HG02840 (cell line): Measurements from ENCODE around the gene KIF20B.
"Not testable (repeated sequence)": the region's sequence is repeated elsewhere in the genome, so short reads cannot be mapped to it uniquely, and the experiment has no call there.

Experiments
- ATAC-seq: cut with Tn5 transposase; IDR thresholded peaks from one replicate; pipeline ENCODE4 v1.9.1; 2021; ENCODE audit warnings: mild to moderate bottlenecking, moderate library complexity, moderate number of reproducible peaks; ENCODE audit not compliant: unreplicated experiment, low FRiP score

The KIF20B gene

GRCh38 chr10:89690027-89690426 lies 11.4 kb upstream of the KIF20B start:
- ATAC-seq: no peak

- ATAC-seq: no peak
Measured at GRCh38 chr10:89692416-89692815, 9.0 kb upstream of the KIF20B start.

GRCh38 chr10:89693176-89693575 lies 8.2 kb upstream of the KIF20B start:
- no peak for ATAC-seq

- no peak for ATAC-seq
Measured at GRCh38 chr10:89695307-89695706, 6.1 kb upstream of the KIF20B start.

- ATAC-seq: no peak
Measured at GRCh38 chr10:89697946-89698345, 3.4 kb upstream of the KIF20B start.

GRCh38 chr10:89699581-89700064 lies 1.8 kb upstream of the KIF20B start:
- ATAC-seq: no peak

GRCh38 chr10:89700923-89701241 lies 508 bp upstream of the KIF20B start:
- ATAC-seq: no peak

GRCh38 chr10:89702121-89702480 lies 711 bp downstream of the KIF20B start:
- no peak for ATAC-seq

- no peak for ATAC-seq
Measured at GRCh38 chr10:89705466-89705865, 4.1 kb downstream of the KIF20B start.

- no peak for ATAC-seq
Measured at GRCh38 chr10:89706011-89706410, 4.6 kb downstream of the KIF20B start.

- ATAC-seq: no peak
Measured at GRCh38 chr10:89707372-89707771, 6.0 kb downstream of the KIF20B start.

GRCh38 chr10:89710753-89711152 lies 9.4 kb downstream of the KIF20B start:
- no peak for ATAC-seq

GRCh38 chr10:89734616-89735015 lies 33.2 kb downstream of the KIF20B start:
- ATAC-seq: no peak

- ATAC-seq: peak; percentile 82
Measured at GRCh38 chr10:89738551-89739209, 37.3 kb downstream of the KIF20B start.

- ATAC-seq: no peak
Measured at GRCh38 chr10:89741126-89741762, 39.9 kb downstream of the KIF20B start.

GRCh38 chr10:89744026-89744425 lies 42.6 kb downstream of the KIF20B start:
- ATAC-seq: no peak

- no peak for ATAC-seq
Measured at GRCh38 chr10:89745903-89746302, 44.5 kb downstream of the KIF20B start.

- no peak for ATAC-seq
Measured at GRCh38 chr10:89750441-89750840, 49.1 kb downstream of the KIF20B start.

GRCh38 chr10:89755374-89755773 lies 54.0 kb downstream of the KIF20B start:
- no peak for ATAC-seq

- no peak for ATAC-seq
Measured at GRCh38 chr10:89759531-89759930, 58.1 kb downstream of the KIF20B start.

- ATAC-seq: not testable (repeated sequence)
Measured at GRCh38 chr10:89763671-89764070, 62.3 kb downstream of the KIF20B start.

GRCh38 chr10:89771684-89772083 lies 70.3 kb downstream of the KIF20B start:
- ATAC-seq: no peak
